ENCODE results near the gene LRIG1. TPM values are rescaled to one million over a fixed set of nuclear protein-coding genes. Genes with fewer than 3 reads are reported as not detected.

Gene LRIG1
- total RNA-seq, 1 experiment from 2014 or later = 2.2 TPM

DNA sequence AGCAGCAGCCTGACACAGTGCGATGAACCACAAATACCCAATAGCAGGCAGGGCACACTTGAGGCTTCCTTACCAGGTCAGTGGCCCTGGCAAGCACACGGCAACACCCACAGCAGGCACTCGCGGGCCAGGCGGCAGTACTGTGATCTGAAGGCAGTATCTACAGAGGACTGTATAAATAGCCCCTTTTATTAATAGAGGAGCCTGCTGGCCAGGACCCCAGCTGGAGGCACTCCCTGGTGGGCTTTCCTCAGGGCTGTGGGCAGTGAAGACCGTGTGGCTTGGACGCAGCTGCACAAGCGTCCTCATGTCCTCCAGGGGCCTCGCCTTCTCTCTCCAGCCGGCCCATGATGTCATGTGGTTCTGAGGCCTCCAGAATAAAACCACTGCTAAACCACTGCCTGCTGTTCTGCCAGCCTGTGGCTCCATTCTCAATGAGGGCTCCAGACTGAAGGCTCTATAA, 44.1 kb downstream of the LRIG1 start:
- ATAC-seq = no peak
- no peaks in the 10 kb centered on the region for H4K20me1 ChIP-seq (ENCODE audit: low read length)
- no peaks in the 10 kb centered on the region for H3K27me3 ChIP-seq (ENCODE audit: low read length)
- no peak for DNase-seq
- no peaks in the 10 kb centered on the region for H3K36me3 ChIP-seq (ENCODE audit: low read depth, low read length)
- POLR2A ChIA-PET (ENCODE audit: unreplicated experiment) = no interaction called here
- intact Hi-C loops (cut with micrococcal nuclease) = no loop called here
- H3K9ac ChIP-seq (ENCODE audit: low read length) = no peak overlapping the region
- no peak overlapping the region for H2AFZ ChIP-seq (ENCODE audit: low read length)
- no peaks in the 10 kb centered on the region for H3F3A ChIP-seq (ENCODE audit: low read length, unreplicated experiment)
- H3K9me2 ChIP-seq (replicated peaks; ENCODE audit: low read length) = no peaks in the 10 kb centered on the region
- H3K79me2 ChIP-seq (ENCODE audit: low read length) = no peaks in the 10 kb centered on the region
- no TSS peak for BruUV-seq (replicated peaks)
- no peaks in the 10 kb centered on the region for H3K4me1 ChIP-seq (ENCODE audit: insufficient read depth, low read length)
- H3K4me2 ChIP-seq (ENCODE audit: low read length) = no peak overlapping the region
- no peaks in the 10 kb centered on the region for H3K9me3 ChIP-seq (ENCODE audit: low read length)
- H3K27ac ChIP-seq (ENCODE audit: low read length) = no peak overlapping the region
- no peak for TF ChIP-seq EZH2phosphoT487 (IDR thresholded peaks at IDR 0.05; ENCODE audit: borderline replicate concordance, low read length)
- TF ChIP-seq, protein P1, sequence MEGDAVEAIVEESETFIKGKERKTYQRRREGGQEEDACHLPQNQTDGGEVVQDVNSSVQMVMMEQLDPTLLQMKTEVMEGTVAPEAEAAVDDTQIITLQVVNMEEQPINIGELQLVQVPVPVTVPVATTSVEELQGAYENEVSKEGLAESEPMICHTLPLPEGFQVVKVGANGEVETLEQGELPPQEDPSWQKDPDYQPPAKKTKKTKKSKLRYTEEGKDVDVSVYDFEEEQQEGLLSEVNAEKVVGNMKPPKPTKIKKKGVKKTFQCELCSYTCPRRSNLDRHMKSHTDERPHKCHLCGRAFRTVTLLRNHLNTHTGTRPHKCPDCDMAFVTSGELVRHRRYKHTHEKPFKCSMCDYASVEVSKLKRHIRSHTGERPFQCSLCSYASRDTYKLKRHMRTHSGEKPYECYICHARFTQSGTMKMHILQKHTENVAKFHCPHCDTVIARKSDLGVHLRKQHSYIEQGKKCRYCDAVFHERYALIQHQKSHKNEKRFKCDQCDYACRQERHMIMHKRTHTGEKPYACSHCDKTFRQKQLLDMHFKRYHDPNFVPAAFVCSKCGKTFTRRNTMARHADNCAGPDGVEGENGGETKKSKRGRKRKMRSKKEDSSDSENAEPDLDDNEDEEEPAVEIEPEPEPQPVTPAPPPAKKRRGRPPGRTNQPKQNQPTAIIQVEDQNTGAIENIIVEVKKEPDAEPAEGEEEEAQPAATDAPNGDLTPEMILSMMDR (conservative IDR thresholded peaks at IDR 0.05; ENCODE audit: low read depth, low read length) = no peak
- TF ChIP-seq EZH2 (IDR thresholded peaks at IDR 0.05; ENCODE audit: low read length, unreplicated experiment) = no peak
- no peak overlapping the region for H3K4me3 ChIP-seq (ENCODE audit: low read length)
- CTCF ChIA-PET = no interaction called here

DNA sequence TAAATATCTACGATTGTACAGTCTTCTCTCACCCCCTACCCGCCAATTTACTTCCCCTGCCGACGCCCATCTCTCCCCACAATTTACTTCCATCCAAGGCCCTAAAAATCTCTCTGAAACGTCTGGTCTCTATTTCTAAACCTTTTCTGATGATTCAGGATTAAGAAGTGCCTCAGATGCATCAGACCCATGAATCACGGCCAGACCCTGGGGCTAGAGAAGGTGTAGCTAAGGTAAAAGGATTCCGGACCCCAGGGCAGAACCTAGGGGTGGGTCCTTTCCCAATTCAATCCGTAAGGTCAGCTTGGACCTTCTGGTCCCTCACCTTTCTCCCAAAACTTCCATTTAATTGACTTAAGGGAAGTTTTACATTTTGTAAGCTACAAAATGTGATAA, 46.4 kb downstream of the LRIG1 start:
- Histone ChIP-seq H3F3A (ENCODE audit: low read length, unreplicated experiment) (no peaks in the 10 kb centered on the region), H3K4me3 (ENCODE audit: low read length) (no peak overlapping the region), H3K4me1 (ENCODE audit: insufficient read depth, low read length) (peaks cover 9% of the 10 kb centered on the region; the same call in 1 of the 2 replicates), H3K27ac (ENCODE audit: low read length) (no peak overlapping the region), H3K9ac (ENCODE audit: low read length) (no peak overlapping the region), H3K9me2 (replicated peaks; ENCODE audit: low read length) (no peaks in the 10 kb centered on the region), H3K36me3 (ENCODE audit: low read depth, low read length) (no peaks in the 10 kb centered on the region), H2AFZ (ENCODE audit: low read length) (no peak overlapping the region), H3K4me2 (ENCODE audit: low read length) (no peak overlapping the region), H3K27me3 (ENCODE audit: low read length) (no peaks in the 10 kb centered on the region), H3K9me3 (ENCODE audit: low read length) (no peaks in the 10 kb centered on the region), H4K20me1 (ENCODE audit: low read length) (no peaks in the 10 kb centered on the region), H3K79me2 (ENCODE audit: low read length) (no peaks in the 10 kb centered on the region)
- ChIA-PET CTCF (no interaction called here), POLR2A (ENCODE audit: unreplicated experiment) (interaction anchor here (0.5 kb wide), 1 partner anchor 101 kb away, joined by 4 read pairs; no protein-coding TSS in a partner anchor)
- intact Hi-C loops (cut with micrococcal nuclease) = no loop called here
- TF ChIP-seq EZH2 (IDR thresholded peaks at IDR 0.05; ENCODE audit: low read length, unreplicated experiment) = no peak
- TF ChIP-seq, protein P1 (conservative IDR thresholded peaks at IDR 0.05; ENCODE audit: low read depth, low read length) = no peak
- no peak for TF ChIP-seq EZH2phosphoT487 (IDR thresholded peaks at IDR 0.05; ENCODE audit: borderline replicate concordance, low read length)
- ATAC-seq (no peak), DNase-seq (no peak)
- no TSS peak for BruUV-seq (replicated peaks)

DNA sequence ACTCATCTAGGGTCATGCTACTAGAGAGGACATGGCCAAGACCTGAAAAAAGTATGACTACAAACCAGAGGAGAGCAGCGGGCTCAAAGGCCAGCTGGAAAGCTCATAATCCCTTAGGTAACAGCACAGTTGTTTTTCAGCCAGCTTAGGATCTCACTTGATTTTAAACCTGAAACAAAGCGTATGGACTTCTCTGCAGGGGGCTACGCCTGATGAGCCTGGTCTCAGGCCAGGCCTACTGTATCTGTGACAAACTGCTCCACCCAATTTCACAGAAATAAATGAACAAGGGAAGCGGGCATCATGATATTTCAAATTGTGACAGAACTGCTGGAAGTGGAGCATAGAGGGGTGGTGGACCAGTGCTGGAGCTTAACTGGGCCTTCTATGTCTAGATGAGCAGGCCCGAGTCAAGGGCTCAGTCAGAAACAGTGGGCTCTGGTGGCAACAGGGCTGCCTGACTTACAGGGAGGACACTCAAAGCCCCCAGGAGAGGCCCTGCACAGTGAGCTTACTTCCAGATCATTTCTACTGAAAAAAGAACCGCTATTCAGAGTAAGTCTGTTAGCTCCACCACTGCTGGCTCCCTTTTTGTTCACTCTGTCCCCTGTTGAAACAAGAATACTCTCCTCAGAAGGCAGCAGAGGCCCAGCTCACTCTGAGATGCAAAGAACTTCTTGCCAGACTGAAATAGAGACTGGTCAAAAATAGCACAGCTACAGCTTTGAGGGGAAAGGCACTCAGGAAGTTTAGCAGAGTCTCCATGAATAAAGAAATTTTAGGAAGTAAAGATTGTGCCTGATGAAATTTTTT, 47.0 kb downstream of the LRIG1 start:
- H3K9me3 ChIP-seq (ENCODE audit: low read length) = no peaks in the 10 kb centered on the region
- H3K9me2 ChIP-seq (replicated peaks; ENCODE audit: low read length) = no peaks in the 10 kb centered on the region
- H4K20me1 ChIP-seq (ENCODE audit: low read length) = no peaks in the 10 kb centered on the region
- no peak overlapping the region for H3K9ac ChIP-seq (ENCODE audit: low read length)
- no peak for TF ChIP-seq EZH2phosphoT487 (IDR thresholded peaks at IDR 0.05; ENCODE audit: borderline replicate concordance, low read length)
- no peak for TF ChIP-seq EZH2 (IDR thresholded peaks at IDR 0.05; ENCODE audit: low read length, unreplicated experiment)
- TF ChIP-seq, protein P1 (conservative IDR thresholded peaks at IDR 0.05; ENCODE audit: low read depth, low read length) = no peak
- H3K27ac ChIP-seq (ENCODE audit: low read length) = no peak overlapping the region
- BruUV-seq (replicated peaks) = no TSS peak
- no peak overlapping the region for H3K4me2 ChIP-seq (ENCODE audit: low read length)
- no peaks in the 10 kb centered on the region for H3K27me3 ChIP-seq (ENCODE audit: low read length)
- intact Hi-C loops (cut with micrococcal nuclease) = no loop called here
- H3K4me1 ChIP-seq (ENCODE audit: insufficient read depth, low read length) = peaks cover 9% of the 10 kb centered on the region; the same call in 1 of the 2 replicates
- no peaks in the 10 kb centered on the region for H3K36me3 ChIP-seq (ENCODE audit: low read depth, low read length)
- H3K79me2 ChIP-seq (ENCODE audit: low read length) = no peaks in the 10 kb centered on the region
- no peak overlapping the region for H3K4me3 ChIP-seq (ENCODE audit: low read length)
- H3F3A ChIP-seq (ENCODE audit: low read length, unreplicated experiment) = no peaks in the 10 kb centered on the region
- ChIA-PET POLR2A (ENCODE audit: unreplicated experiment) (no interaction called here), CTCF (no interaction called here)
- ATAC-seq = no peak
- H2AFZ ChIP-seq (ENCODE audit: low read length) = no peak overlapping the region
- DNase-seq = no peak

Data from PC-3 (cell line).